ENCODE measurements around the gene BAZ2A. TPM values are rescaled to one million over a fixed set of nuclear protein-coding genes. Genes with fewer than 3 reads are reported as not detected.

Gene BAZ2A
- total and polyA plus RNA-seq, 9 donors = 38.3 to 105 (median 77.5) TPM

DNA sequence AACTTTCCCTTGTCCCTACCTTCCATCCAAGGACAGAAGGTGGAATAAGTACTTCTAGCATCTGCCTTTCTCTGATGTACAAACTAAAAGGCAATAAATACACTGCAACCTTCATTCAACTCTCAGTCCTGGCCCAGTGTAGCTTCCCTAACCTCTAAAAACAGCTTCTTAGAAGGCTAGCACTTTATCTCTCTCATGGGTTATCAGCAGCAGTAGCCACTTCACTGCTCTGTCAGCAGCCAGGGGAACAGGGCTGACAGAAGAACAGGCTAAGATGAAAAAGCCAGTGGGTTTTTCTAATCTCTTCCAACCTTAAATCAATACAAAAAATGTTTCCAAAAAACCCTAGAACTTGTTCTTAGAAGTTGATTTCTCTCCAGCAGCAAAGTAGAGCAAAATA lies 13.2 kb downstream of the BAZ2A start:
- Histone ChIP-seq H3K27me3 (no peaks in the 10 kb centered on the region), H3K4me3 (no peak overlapping the region), H3K27ac (no peak overlapping the region), H3K36me3 (no peaks in the 10 kb centered on the region), H3K9me3 (no peaks in the 10 kb centered on the region), H3K4me1 (ENCODE audit: insufficient read depth) (peaks cover 1% of the 10 kb centered on the region)
- no peak for TF ChIP-seq POLR2A (IDR thresholded peaks at IDR 0.05)
- no peak for TF ChIP-seq CTCF (IDR thresholded peaks at IDR 0.05)
- TF ChIP-seq EP300 (IDR thresholded peaks at IDR 0.05) = no peak
- DNase-seq = no peak
- intact Hi-C loops (cut with DNase I) = no loop called here

- Histone ChIP-seq H3K36me3 (no peaks in the 10 kb centered on the region), H3K27me3 (no peaks in the 10 kb centered on the region), H3K4me3 (no peak overlapping the region), H3K9me3 (no peaks in the 10 kb centered on the region), H3K4me1 (ENCODE audit: insufficient read depth) (peaks cover 1% of the 10 kb centered on the region), H3K27ac (no peak overlapping the region)
- TF ChIP-seq EP300 (IDR thresholded peaks at IDR 0.05) (no peak), CTCF (IDR thresholded peaks at IDR 0.05) (no peak), POLR2A (IDR thresholded peaks at IDR 0.05) (no peak)
- no peak for DNase-seq
- 92 to 94% (median 93%) methylated on average over 3 of the region's 3 CpGs for WGBS, 3 donors
- intact Hi-C loops (cut with DNase I) = no loop called here
Measured at GRCh38 chr12:56616244-56616643, 13.9 kb downstream of the BAZ2A start.

DNA sequence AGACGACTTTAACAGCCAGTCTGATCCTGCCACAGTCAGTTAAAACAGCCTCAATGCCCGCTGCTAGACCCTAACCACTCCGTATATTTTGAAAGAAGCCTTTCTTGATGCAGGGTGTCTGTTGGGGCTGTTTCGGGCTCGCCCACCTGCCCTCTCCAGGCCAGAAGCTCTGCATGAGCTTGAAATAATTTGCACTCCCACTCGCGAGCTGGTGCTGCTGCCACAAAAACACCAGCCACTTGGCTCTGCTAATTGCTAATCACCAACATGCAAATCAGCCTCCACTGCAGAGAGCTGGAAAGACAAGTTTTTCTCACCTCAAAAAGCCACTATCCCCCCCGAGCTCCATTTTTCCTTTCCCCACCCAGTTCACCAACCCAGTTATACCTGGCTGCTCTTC lies 15.5 kb downstream of the BAZ2A start:
- intact Hi-C loops (cut with DNase I) = no loop called here
- DNase-seq = no peak
- Histone ChIP-seq H3K27me3 (no peaks in the 10 kb centered on the region), H3K4me1 (ENCODE audit: insufficient read depth) (no peaks in the 10 kb centered on the region), H3K36me3 (peaks cover under 1% of the 10 kb centered on the region), H3K9me3 (no peaks in the 10 kb centered on the region), H3K27ac (no peak overlapping the region), H3K4me3 (no peak overlapping the region)
- no peak for TF ChIP-seq EP300 (IDR thresholded peaks at IDR 0.05)
- 82 to 86% (median 83%) methylated on average over 8 of the region's 8 CpGs for WGBS, 3 donors

- TF ChIP-seq CTCF (IDR thresholded peaks at IDR 0.05) (no peak), POLR2A (IDR thresholded peaks at IDR 0.05) (no peak), EP300 (IDR thresholded peaks at IDR 0.05) (no peak)
- Histone ChIP-seq H3K27me3 (no peaks in the 10 kb centered on the region), H3K9me3 (no peaks in the 10 kb centered on the region), H3K27ac (no peak overlapping the region), H3K36me3 (no peaks in the 10 kb centered on the region), H3K4me3 (no peak overlapping the region), H3K4me1 (ENCODE audit: insufficient read depth) (no peaks in the 10 kb centered on the region)
- WGBS, 3 donors = 96 to 100% (median 99%) methylated on average over 3 of the region's 3 CpGs
- intact Hi-C loops (cut with DNase I) = no loop called here
- no peak for DNase-seq
Measured at GRCh38 chr12:56604355-56604754, 25.8 kb downstream of the BAZ2A start.

GRCh38 chr12:56602239-56602638 lies 27.9 kb downstream of the BAZ2A start:
- TF ChIP-seq POLR2A (IDR thresholded peaks at IDR 0.05) = no peak
- no peak for TF ChIP-seq EP300 (IDR thresholded peaks at IDR 0.05)
- TF ChIP-seq CTCF (IDR thresholded peaks at IDR 0.05) = no peak
- no peak overlapping the region for H3K4me3 ChIP-seq
- H3K4me1 ChIP-seq (ENCODE audit: insufficient read depth) = no peaks in the 10 kb centered on the region
- no peak overlapping the region for H3K27ac ChIP-seq
- no peaks in the 10 kb centered on the region for H3K27me3 ChIP-seq
- 68 to 70% (median 70%) methylated on average over 3 of the region's 3 CpGs for WGBS, 3 donors
- intact Hi-C loops (cut with DNase I) = no loop called here
- H3K36me3 ChIP-seq = no peaks in the 10 kb centered on the region
- H3K9me3 ChIP-seq = no peaks in the 10 kb centered on the region
- DNase-seq = no peak

All from ovary (tissue), 9 donors.